GM12878 (cell line): Measurements from ENCODE around the gene SRBD1. TPM values are rescaled to one million over a fixed set of nuclear protein-coding genes. Genes with fewer than 3 reads are reported as not detected.

Experiments
- BCL11A ChIP-seq: IDR thresholded peaks from 2 replicates; pipeline ENCODE4 v1.6.1; 2011; ENCODE audit warnings: low read depth, low read length
- BHLHE40 ChIP-seq, 2 experiments: fragments of 450-650 bp in 1 of 2; IDR thresholded peaks; 2 replicates each; pipeline ENCODE4 v1.6.1; 2011 to 2017; ENCODE audit warnings: low read depth in 2 of 2, borderline replicate concordance in 1 of 2, improper control_type of control experiment in 1 of 2, low read length in 1 of 2, mild to moderate bottlenecking in 1 of 2
- EED ChIP-seq: sonication (generic); IDR thresholded peaks from 2 replicates; pipeline ENCODE4 v1.6.1; 2016; ENCODE audit warnings: antibody characterized with exemption, low read depth
- IKZF1 ChIP-seq: fragments of 450-650 bp; conservative IDR thresholded peaks from 2 replicates; pipeline ENCODE4 v1.6.1; 2017; ENCODE audit warnings: antibody characterized with exemption, mild to moderate bottlenecking
- IRF4 ChIP-seq: IDR thresholded peaks from 2 replicates; pipeline ENCODE4 v1.6.1; 2011; ENCODE audit warnings: low read depth, low read length
- JUND ChIP-seq: IDR thresholded peaks from 2 replicates; pipeline ENCODE4 v1.6.1; 2012; ENCODE audit warnings: low read depth, mild to moderate bottlenecking, low read length, improper control_type of control experiment, moderate library complexity
- LARP7 ChIP-seq: fragments of 450-650 bp; IDR thresholded peaks from 2 replicates; pipeline ENCODE4 v1.6.1; 2017; ENCODE audit warnings: mild to moderate bottlenecking
- MEF2B ChIP-seq: fragments of 450-650 bp; IDR thresholded peaks from 2 replicates; pipeline ENCODE4 v1.6.1; 2018; ENCODE audit warnings: mild to moderate bottlenecking, moderate library complexity; ENCODE audit not compliant: partially characterized antibody, poor library complexity, severe bottlenecking
- MXI1 ChIP-seq: fragments of 150-350 bp; IDR thresholded peaks from 2 replicates; pipeline ENCODE4 v1.6.1; 2011; ENCODE audit warnings: low read depth, mild to moderate bottlenecking, inconsistent platforms, low read length, improper control_type of control experiment
- NR2F1 ChIP-seq: fragments of 450-650 bp; conservative IDR thresholded peaks from 2 replicates; pipeline ENCODE4 v1.6.1; 2017; ENCODE audit warnings: mild to moderate bottlenecking
- RAD21 ChIP-seq: IDR thresholded peaks from 2 replicates; pipeline ENCODE4 v1.6.1; 2011; ENCODE audit warnings: mild to moderate bottlenecking, low read depth, low read length, moderate library complexity; ENCODE audit not compliant: insufficient read depth
- RELA ChIP-seq: fragments of 450-650 bp; IDR thresholded peaks from 2 replicates; pipeline ENCODE4 v1.8.0; 2014; ENCODE audit warnings: borderline replicate concordance; ENCODE audit not compliant: partially characterized antibody
- SIN3A ChIP-seq: IDR thresholded peaks from 2 replicates; pipeline ENCODE4 v1.6.1; 2012; ENCODE audit warnings: low read depth, low read length, improper control_type of control experiment
- SREBF1 ChIP-seq: IDR thresholded peaks from 2 replicates; pipeline ENCODE4 v1.6.1; 2012; ENCODE audit warnings: mild to moderate bottlenecking, low read length
- SREBF2 ChIP-seq: IDR thresholded peaks from 2 replicates; pipeline ENCODE4 v1.6.1; 2012; ENCODE audit warnings: mild to moderate bottlenecking, low read length
- SUZ12 ChIP-seq: fragments of 200-600 bp; sonication (generic); IDR thresholded peaks from one replicate; pipeline ENCODE4 v1.6.1; 2018; ENCODE audit warnings: antibody characterized with exemption, mild to moderate bottlenecking; ENCODE audit not compliant: unreplicated experiment
- TCF3 ChIP-seq: IDR thresholded peaks from 2 replicates; pipeline ENCODE4 v1.6.1; 2012; ENCODE audit warnings: low read depth, mild to moderate bottlenecking, low read length, borderline replicate concordance; ENCODE audit not compliant: insufficient read depth
- WRNIP1 ChIP-seq: IDR thresholded peaks from 2 replicates; pipeline ENCODE4 v1.6.1; 2011; ENCODE audit warnings: low read depth, low read length, improper control_type of control experiment, borderline replicate concordance
- ZBTB4 ChIP-seq: fragments of 450-650 bp; formaldehyde crosslinking; IDR thresholded peaks from 2 replicates; pipeline ENCODE4 v1.4.0; 2022; ENCODE audit warnings: mild to moderate bottlenecking, moderate library complexity
- ZSCAN29 ChIP-seq: fragments of 450-650 bp; IDR thresholded peaks from 2 replicates; pipeline ENCODE4 v1.6.1; 2017; ENCODE audit warnings: mild to moderate bottlenecking, moderate library complexity
- polyA plus RNA-seq, 11 experiments: library from polyadenylated mRNA; depleted of rRNA in 4 of 11; unstranded in 6 of 11; stranded (reverse) in 5 of 11; fragments of >200 nt; fragmentation: Nextera tagmentation in 4 of 11; fragmentation: Illumina TruSeq in 1 of 11; extraction: Ambion mirVana in 4 of 11; extraction: Trizol in 1 of 11; gene quantifications; 1 replicate in 1 of 11; 2 replicates in 10 of 11; pipeline versions ENCODE4 v1.2.1 to v1.2.3, GENCODE V29; 2011 to 2016; ENCODE audit warnings: inconsistent platforms in 2 of 11, missing spikeins in 2 of 11, low read depth in 1 of 11
- total RNA-seq, 4 experiments: library from RNA; depleted of rRNA in 3 of 4; stranded (reverse); fragments of >200 nt in 3 of 4; fragmentation: Illumina TruSeq in 1 of 4; extraction: Trizol in 1 of 4; gene quantifications; 2 replicates each; pipeline versions ENCODE4 v1.2.1 to v1.2.3, GENCODE V29; 2013 to 2021
- TF ChIP-seq, protein P1 (sequence below): IDR thresholded peaks from 2 replicates; pipeline ENCODE4 v1.6.1; 2011; ENCODE audit warnings: borderline replicate concordance, low read depth, mild to moderate bottlenecking, moderate library complexity, mixed read lengths, low read length; ENCODE audit not compliant: insufficient read depth; ENCODE audit errors: extremely low read length
- TF ChIP-seq, protein P2 (sequence below): IDR thresholded peaks from 2 replicates; pipeline ENCODE4 v1.6.1; 2011; ENCODE audit warnings: low read depth, low read length, improper control_type of control experiment, borderline replicate concordance
- TF ChIP-seq, protein P3 (sequence below): fragments of 450-650 bp; IDR thresholded peaks from 2 replicates; pipeline ENCODE4 v1.6.1; 2014; ENCODE audit warnings: mild to moderate bottlenecking

Gene SRBD1
- total and polyA plus RNA-seq, 10 of the 15 experiments (the other 5 are each of a cell fraction or from before 2014, with no cell fraction given) = 9.7 to 33.1 (median 20.1) TPM

- no peak for TF ChIP-seq ZBTB4 (CRISPR knock-in tag)
- no peak for TF ChIP-seq EED
- TF ChIP-seq SIN3A = 0 out of 2 replicates have a peak, but pooled peaks have one; percentile 43
- peak; percentile 77 for TF ChIP-seq LARP7
- no peak for TF ChIP-seq WRNIP1
- peak; percentile 89 to 97 for TF ChIP-seq BHLHE40 (IDR thresholded peaks at IDR 0.05; ENCODE audit: borderline replicate concordance in 1 of 2, low read depth in 2 of 2, low read length in 1 of 2)
- TF ChIP-seq IKZF1 = peak; percentile 85
- TF ChIP-seq NR2F1 = peak; percentile 78
- TF ChIP-seq, protein P1, sequence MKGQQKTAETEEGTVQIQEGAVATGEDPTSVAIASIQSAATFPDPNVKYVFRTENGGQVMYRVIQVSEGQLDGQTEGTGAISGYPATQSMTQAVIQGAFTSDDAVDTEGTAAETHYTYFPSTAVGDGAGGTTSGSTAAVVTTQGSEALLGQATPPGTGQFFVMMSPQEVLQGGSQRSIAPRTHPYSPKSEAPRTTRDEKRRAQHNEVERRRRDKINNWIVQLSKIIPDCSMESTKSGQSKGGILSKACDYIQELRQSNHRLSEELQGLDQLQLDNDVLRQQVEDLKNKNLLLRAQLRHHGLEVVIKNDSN = peak; percentile 78
- TF ChIP-seq, protein P2, sequence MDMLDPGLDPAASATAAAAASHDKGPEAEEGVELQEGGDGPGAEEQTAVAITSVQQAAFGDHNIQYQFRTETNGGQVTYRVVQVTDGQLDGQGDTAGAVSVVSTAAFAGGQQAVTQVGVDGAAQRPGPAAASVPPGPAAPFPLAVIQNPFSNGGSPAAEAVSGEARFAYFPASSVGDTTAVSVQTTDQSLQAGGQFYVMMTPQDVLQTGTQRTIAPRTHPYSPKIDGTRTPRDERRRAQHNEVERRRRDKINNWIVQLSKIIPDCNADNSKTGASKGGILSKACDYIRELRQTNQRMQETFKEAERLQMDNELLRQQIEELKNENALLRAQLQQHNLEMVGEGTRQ = peak; percentile 16
- TF ChIP-seq TCF3 = no peak
- TF ChIP-seq, protein P3, sequence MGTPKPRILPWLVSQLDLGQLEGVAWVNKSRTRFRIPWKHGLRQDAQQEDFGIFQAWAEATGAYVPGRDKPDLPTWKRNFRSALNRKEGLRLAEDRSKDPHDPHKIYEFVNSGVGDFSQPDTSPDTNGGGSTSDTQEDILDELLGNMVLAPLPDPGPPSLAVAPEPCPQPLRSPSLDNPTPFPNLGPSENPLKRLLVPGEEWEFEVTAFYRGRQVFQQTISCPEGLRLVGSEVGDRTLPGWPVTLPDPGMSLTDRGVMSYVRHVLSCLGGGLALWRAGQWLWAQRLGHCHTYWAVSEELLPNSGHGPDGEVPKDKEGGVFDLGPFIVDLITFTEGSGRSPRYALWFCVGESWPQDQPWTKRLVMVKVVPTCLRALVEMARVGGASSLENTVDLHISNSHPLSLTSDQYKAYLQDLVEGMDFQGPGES = no peak
- no peak for TF ChIP-seq SREBF1
- TF ChIP-seq SUZ12 = no peak
- TF ChIP-seq JUND = no peak
- TF ChIP-seq RAD21 = no peak
- TF ChIP-seq MXI1 = peak; percentile 50; the same call in 1 of the 2 replicates
- no peak for TF ChIP-seq ZSCAN29
- TF ChIP-seq SREBF2 = no peak
- no peak for TF ChIP-seq IRF4
- no peak for TF ChIP-seq RELA
- TF ChIP-seq BCL11A = no peak
- peak; percentile 19 for TF ChIP-seq MEF2B
Observed at GRCh38 chr2:45649858-45650811, 39.1 kb upstream of the SRBD1 start (continued).
